PC-3 (cell line): Measurements from ENCODE around the gene DNM1.

Experiments used
- EZH2 ChIP-seq: fragments of 300-600 bp; sonication (generic); IDR thresholded peaks from one replicate; pipeline ENCODE4 v1.6.1; 2017; ENCODE audit warnings: antibody characterized with exemption, mild to moderate bottlenecking, low read length; ENCODE audit not compliant: unreplicated experiment
- TF ChIP-seq, protein P1 (sequence below): fragments of 300-600 bp; sonication (generic); conservative IDR thresholded peaks from 2 replicates; pipeline ENCODE4 v1.5.1; 2017; ENCODE audit warnings: antibody characterized with exemption, low read depth, mild to moderate bottlenecking, low read length

DNA sequence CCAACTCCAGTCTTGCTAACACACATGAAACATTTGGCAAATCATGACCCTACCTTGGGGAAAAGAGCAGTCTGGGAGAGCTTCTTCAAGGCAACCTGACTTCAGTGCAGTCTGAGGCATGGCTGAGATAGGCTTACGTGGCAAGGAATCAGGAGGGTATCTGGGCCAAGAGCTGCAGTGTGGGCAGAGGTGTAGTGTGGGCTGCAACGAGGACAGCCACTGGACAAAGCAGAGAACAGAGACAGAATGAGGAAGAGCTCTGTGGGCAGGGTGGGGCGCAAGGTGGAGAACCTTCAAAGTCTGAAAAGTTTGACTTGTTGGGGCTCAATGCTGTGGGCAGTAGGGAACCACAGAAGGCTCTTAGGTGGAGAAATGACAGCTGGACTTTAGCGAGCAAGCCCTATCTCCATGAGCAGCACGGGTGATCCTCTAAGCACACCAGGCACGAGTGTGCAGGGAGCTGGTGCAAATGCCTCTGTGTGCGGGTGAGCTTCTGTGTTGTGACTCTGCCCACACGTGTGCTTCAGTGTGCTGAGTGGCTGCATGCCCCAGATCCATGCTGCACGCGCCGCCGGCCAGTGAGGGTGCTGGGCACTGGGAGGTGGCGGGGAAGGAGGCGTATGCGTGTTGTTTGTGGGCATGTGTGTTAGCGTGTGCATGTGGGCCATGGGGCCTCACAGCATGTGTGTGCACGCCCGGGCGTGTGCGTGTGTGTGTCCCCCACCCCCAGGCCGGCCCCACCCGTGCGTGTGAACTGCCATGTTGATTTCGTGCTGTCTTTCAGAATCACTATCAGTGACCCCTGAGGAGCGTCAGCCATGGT lies 49.3 kb downstream of the DNM1 start:
- TF ChIP-seq, protein P1, sequence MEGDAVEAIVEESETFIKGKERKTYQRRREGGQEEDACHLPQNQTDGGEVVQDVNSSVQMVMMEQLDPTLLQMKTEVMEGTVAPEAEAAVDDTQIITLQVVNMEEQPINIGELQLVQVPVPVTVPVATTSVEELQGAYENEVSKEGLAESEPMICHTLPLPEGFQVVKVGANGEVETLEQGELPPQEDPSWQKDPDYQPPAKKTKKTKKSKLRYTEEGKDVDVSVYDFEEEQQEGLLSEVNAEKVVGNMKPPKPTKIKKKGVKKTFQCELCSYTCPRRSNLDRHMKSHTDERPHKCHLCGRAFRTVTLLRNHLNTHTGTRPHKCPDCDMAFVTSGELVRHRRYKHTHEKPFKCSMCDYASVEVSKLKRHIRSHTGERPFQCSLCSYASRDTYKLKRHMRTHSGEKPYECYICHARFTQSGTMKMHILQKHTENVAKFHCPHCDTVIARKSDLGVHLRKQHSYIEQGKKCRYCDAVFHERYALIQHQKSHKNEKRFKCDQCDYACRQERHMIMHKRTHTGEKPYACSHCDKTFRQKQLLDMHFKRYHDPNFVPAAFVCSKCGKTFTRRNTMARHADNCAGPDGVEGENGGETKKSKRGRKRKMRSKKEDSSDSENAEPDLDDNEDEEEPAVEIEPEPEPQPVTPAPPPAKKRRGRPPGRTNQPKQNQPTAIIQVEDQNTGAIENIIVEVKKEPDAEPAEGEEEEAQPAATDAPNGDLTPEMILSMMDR: no peak
- no peak for TF ChIP-seq EZH2
